NCI-H774 (cell line): ENCODE data around the gene BRCC3.
"Not testable (repeated sequence)": the region's sequence is repeated elsewhere in the genome, so short reads cannot be mapped to it uniquely, and the experiment has no call there.

Source experiments
- DNase-seq: peaks from one replicate; lab custom pipeline; 2025; lab: John Stamatoyannopoulos, UW

The BRCC3 gene

DNA sequence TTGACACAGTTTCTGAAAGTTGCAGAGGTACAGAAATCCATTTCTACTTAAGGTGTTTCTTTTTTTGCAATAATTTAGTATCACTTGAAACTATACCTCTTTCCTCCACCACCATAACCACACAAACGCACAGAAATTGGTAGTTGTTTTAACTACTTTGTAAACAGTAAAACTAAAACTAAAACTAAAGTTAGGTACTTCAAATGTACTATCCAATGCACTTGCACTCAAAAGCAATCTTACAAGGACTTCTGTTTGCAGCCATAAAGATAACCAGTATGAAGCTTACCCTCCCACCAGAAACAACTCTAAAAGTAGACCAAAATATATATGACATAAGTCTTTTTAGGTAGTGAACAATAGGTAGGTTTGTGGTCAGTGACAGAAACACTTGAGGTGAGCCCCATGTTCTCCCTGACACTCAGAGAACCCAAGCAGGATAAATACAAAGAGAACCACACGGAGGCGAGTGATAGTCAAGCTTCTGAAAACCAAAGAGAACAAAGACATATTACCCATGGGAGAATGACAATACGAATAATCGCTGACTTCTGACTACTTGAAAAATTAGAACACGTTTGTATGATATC lies 72.7 kb downstream of the BRCC3 start:
- DNase-seq: no peak

DNA sequence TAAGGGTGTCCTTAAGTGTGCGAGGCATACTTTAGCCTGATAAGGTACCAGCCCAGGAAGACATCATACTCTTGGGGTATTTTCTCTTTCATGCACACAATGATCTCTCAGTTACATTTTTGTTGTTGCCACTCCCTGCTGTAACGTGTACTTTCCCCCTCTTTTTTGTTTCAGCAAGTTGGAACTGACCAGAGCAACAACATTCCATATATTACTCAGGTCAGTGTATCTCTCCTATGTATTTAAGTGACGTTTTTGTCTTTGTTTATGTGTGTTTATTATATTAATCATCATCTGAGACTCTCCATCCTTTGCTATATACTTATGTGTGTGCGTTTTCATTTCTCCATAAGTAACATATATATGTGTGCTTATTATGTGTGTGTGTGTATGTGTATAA lies 73.6 kb downstream of the BRCC3 start:
- DNase-seq: no peak

GRCh38 chrX:155147612-155148011 lies 76.3 kb downstream of the BRCC3 start:
- not testable (repeated sequence) for DNase-seq

DNA sequence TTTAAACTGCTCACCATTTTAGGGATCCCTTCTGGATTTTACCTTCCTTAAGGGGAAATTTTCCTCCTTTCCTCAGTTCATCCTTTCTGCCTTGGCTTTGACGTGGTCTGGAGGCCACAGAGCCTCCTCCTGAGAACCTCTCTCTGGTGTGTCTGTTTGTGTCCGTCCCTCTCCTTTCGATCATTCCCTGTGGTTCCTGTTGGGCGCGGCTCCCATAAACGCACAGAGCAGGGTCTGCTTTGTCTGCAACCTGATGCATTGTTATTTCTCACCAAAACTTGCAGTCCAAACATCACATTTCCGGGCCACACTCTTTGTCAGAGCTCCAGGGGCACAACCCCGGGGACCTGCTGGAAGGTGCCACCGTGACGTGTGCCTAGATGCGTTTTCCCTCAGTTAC lies 76.9 kb downstream of the BRCC3 start:
- not testable (repeated sequence) for DNase-seq

GRCh38 chrX:155148724-155149537 lies 77.6 kb downstream of the BRCC3 start:
- peak; percentile 15 for DNase-seq

GRCh38 chrX:155169881-155170280 lies 98.6 kb downstream of the BRCC3 start:
- no peak for DNase-seq
